GM12864 (cell line): ENCODE data around the gene DUSP6.

ENCODE experiments used
- DNase-seq: peaks from one replicate; pipeline ENCODE4 v3.0.0-alpha.2; 2011; ENCODE audit warnings: low read depth
- H3K4me3 ChIP-seq: 2 replicates; pipeline ENCODE4 v1.5.1; 2011; ENCODE audit warnings: mild to moderate bottlenecking, low read depth, low read length, control low read depth
- CTCF ChIP-seq: IDR thresholded peaks from 2 replicates; pipeline ENCODE4 v1.5.1; 2011; ENCODE audit warnings: low read depth, mild to moderate bottlenecking, moderate library complexity, low read length, control low read depth, inconsistent platforms; ENCODE audit errors: missing control alignments

Gene DUSP6

GRCh38 chr12:89366676-89367364 is 14.5 kb upstream of the DUSP6 start:
- no peak for DNase-seq
- TF ChIP-seq CTCF, result no peak
- H3K4me3 ChIP-seq, result no peak overlapping the region

- no peak for TF ChIP-seq CTCF
- DNase-seq, result no peak
- H3K4me3 ChIP-seq, result no peak overlapping the region
These were observed 12.3 kb upstream of the DUSP6 start for GRCh38 chr12:89364631-89365030.

GRCh38 chr12:89364058-89364457 is 11.8 kb upstream of the DUSP6 start:
- no peak for TF ChIP-seq CTCF
- no peak for DNase-seq
- no peak overlapping the region for H3K4me3 ChIP-seq

GRCh38 chr12:89363582-89363981 is 11.3 kb upstream of the DUSP6 start:
- no peak for DNase-seq
- no peak for TF ChIP-seq CTCF

GRCh38 chr12:89363084-89363483 is 10.8 kb upstream of the DUSP6 start:
- no peak for DNase-seq
- no peak overlapping the region for H3K4me3 ChIP-seq
- TF ChIP-seq CTCF, result no peak

More at GRCh38 chr12:89363582-89363981, 11.3 kb upstream of the DUSP6 start:
- no peak overlapping the region for H3K4me3 ChIP-seq

GRCh38 chr12:89359615-89360014 is 7.3 kb upstream of the DUSP6 start:
- no peak for DNase-seq
- no peak overlapping the region for H3K4me3 ChIP-seq
- TF ChIP-seq CTCF, result no peak

- no peak overlapping the region for H3K4me3 ChIP-seq
- DNase-seq, result no peak
- no peak for TF ChIP-seq CTCF
These were observed 6.5 kb upstream of the DUSP6 start for GRCh38 chr12:89358805-89359204.
